Left colon (tissue), 2 donors: ENCODE measurements around the gene INAVA. TPM values are rescaled to one million over a fixed set of nuclear protein-coding genes. Genes with fewer than 3 reads are reported as not detected.

Source experiments
- ATAC-seq: fragments of 200-7000 bp; cut with Tn5 transposase; one replicate; pipeline ENCODE4 v1.9.1; 2020; ENCODE audit warnings: mild to moderate bottlenecking, moderate library complexity
- DNase-seq, 2 donors: peaks; one replicate each; pipeline ENCODE4 v3.0.0-alpha.2; 2020
- intact Hi-C, 2 donors: fragments of 100-400 bp; cut with DNase I in 1 of 2; cut with micrococcal nuclease in 1 of 2; formaldehyde crosslinking; loops; one replicate each; pipeline versions ENCODE4 v1.11.2 to v1.14.0; 2022; cut with DNase I, micrococcal nuclease
- total RNA-seq, 2 donors: library from RNA; stranded (reverse); fragmentation: NEBNext Ultra II Directional; extraction: Animal tissue kit (Norgen Biotek cat#: 25700); gene quantifications; one replicate each; pipeline ENCODE4 v1.2.1, GENCODE V29; 2021
- donor health status: DM: no; HTN: no; CAD: no.
- donor health status: DM: yes; HTN: yes; CAD: no.

INAVA gene
- total RNA-seq, 2 donors from 2014 or later = 172 to 195 TPM

DNA sequence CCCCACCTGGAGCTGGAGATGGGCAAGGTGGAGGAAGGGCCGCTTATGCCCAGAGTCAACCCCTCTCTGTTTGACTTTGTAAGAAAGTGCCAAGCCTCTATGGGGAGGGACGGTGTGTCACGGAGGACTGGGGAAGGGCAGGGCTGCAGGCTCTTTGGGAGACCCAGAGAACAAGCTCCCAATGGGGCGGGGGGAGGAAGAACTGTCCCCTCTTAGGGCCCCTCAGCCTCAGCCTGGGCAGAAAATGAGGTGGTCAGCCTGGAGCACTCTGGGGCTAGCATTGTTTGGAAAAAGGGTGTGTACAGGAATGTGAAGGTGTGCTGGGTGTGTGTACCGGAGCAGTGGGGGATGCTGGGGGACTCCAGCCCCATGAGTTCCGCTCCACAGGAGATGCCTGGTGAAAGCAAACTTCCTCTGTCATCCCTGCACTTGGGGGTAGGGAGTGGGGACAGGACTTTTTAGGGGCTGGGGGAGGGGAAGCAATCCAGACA is 1.2 kb upstream of the INAVA start:
- peak; percentile 44 to 62 for DNase-seq
- intact Hi-C loops = no loop called here
- peak; percentile 21 for ATAC-seq

DNA sequence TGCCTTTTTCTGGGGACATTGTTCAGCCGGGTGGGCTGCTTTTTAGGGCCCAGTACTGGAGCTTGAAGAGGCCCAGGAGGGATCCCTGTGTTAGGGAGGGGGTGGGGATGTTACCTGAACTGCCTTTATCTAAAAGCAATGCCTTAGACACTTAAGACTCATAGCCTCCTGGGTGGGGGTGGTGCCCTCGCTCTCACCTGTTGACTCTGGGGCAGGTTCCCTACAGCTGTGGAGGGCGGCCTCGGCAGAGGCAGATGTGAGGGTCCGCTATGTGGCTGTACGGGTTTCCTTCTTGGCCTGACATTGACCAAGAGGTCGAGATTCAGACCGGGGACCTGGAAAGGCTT is 716 bp downstream of the INAVA start:
- intact Hi-C loops = no loop called here
- peak in 1 of 2 donors; percentile 48 for DNase-seq

DNA sequence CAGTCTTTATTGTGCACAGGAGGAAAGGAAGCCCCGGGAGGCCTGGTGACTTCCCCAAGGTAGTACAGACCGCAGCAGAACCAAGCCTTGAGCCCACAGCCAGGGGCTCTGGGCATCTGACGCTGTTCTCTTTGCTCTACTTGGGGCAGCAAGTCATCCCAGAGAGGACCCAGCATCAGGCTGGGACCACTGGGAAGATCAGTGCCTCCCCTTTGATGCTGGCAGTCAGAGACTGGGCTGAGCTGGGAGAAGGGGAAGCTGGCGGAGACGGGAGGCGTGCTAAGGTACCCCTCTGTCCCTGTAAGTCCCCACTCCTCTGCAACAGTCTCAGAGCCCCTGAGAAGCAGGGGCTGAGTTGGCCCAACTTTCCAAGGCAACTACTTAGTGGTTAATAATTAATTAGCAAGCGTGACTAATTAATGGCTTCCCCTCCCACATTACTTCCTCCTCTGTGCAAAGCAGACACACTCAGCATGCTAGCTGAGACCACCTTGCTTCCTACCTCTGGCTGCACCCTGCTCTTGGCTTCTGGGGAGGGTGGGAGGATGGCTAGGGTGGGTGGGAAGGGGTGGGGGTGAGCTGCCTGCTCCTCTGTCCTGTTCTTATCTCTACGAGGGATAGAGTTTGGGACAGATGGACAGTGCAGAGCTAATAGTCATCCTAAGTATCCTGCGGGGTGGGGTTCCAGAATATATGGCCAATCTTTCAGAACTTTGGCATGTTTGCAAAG is 1.3 kb downstream of the INAVA start:
- intact Hi-C loops = no loop called here
- peak; percentile 2 for ATAC-seq
- DNase-seq = no peak

More for the DNA sequence above, 716 bp downstream of the INAVA start:
- ATAC-seq = peak; percentile 13

DNA sequence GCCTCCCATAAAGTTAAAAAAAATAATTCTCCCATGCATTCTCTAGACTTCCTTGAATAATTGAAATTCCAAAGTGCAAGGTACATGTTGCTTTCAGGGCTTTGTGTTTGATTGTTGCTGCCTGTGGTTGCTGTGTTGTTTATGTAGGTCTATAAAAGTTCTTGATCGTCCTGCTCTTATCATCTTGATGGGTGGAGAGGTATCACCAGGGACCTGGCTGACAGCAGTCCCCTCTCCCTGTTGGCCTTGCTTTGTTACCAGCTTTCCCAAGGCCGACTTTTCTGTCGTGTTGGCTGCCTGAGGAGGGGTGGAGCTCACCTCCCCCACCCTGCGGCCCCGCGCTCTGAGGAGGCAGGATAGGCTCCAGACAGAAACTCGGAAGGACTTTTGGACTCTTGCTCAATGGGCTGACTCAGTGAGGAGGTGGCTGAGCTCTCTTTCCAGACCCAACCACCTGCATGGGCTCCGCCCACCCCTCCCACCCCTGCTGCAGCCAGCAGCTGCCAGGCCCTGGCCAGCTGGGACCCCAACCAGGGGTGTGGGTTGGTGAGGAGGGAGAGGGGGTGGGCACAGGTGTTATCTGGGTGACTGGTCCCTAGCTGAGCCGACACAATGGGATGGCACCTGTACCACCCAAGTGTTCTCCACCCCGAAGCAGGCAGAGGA is 2.0 kb downstream of the INAVA start:
- ATAC-seq (peak; percentile 64), DNase-seq (peak; percentile 85 to 93)
- intact Hi-C loops = no loop called here

DNA sequence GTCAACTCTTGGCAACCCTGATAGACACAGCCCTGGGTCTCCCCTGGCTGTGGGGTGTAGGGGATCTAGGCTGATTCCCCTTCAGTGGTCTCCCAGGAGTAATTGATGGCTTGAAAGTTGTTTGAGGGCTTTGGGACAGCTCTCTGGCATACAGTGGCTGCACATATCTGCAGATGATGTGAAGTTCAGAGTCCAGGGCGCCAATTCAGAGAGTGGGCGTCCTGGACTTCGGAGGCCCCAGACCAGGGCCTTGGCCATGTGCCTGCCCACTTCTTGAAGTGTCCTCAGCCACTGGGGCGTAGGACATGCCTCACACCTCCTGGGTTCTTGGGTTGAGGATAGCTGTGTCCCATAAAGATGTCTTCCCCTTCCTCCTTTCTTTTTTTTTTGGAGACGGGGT is 2.6 kb downstream of the INAVA start:
- intact Hi-C loops = no loop called here
- no peak for ATAC-seq
- DNase-seq = no peak

DNA sequence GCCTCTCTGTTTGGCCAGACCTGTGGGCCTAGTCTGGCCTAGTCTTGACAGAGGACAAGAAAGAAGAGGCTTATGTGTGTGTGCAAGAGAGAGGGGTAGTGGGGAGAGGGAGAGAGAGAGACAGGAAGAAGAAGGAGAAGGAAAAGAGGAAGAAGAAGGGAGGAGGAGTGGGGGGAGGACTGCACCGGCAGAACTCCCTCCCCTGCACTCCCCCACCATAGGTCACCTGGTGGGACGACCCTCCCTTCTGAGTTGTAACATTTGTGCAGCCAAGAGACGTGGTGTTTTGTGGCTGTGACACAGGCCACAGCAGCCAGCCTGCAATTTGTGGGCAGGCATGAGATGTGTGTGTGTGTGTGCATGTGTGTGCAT is 4.3 kb downstream of the INAVA start:
- intact Hi-C loops = no loop called here
- DNase-seq (no peak), ATAC-seq (no peak)

DNA sequence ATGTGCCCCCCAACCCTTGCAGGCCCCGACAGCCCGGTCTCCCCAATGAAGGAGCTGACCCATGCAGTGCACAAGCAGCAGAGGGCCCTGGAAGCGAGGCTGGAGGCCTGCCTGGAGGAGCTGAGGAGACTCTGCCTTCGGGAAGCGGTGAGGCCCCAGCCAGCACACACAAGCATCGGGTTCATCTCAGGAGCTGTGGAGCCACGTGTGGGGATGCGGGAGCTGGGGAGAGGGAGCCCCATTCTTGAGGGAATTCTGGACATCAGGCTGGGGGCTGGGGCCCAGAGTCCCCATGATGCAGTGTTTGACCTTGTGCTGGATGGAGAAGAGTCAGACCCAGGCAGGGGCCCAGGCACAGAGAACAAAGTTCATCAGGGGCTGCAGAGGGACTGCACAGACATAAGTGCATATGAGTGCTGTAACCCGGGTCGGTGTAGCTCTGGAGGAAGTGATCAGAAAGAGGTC is 4.8 kb downstream of the INAVA start:
- no peak for DNase-seq
- ATAC-seq = no peak
- intact Hi-C loops = no loop called here

DNA sequence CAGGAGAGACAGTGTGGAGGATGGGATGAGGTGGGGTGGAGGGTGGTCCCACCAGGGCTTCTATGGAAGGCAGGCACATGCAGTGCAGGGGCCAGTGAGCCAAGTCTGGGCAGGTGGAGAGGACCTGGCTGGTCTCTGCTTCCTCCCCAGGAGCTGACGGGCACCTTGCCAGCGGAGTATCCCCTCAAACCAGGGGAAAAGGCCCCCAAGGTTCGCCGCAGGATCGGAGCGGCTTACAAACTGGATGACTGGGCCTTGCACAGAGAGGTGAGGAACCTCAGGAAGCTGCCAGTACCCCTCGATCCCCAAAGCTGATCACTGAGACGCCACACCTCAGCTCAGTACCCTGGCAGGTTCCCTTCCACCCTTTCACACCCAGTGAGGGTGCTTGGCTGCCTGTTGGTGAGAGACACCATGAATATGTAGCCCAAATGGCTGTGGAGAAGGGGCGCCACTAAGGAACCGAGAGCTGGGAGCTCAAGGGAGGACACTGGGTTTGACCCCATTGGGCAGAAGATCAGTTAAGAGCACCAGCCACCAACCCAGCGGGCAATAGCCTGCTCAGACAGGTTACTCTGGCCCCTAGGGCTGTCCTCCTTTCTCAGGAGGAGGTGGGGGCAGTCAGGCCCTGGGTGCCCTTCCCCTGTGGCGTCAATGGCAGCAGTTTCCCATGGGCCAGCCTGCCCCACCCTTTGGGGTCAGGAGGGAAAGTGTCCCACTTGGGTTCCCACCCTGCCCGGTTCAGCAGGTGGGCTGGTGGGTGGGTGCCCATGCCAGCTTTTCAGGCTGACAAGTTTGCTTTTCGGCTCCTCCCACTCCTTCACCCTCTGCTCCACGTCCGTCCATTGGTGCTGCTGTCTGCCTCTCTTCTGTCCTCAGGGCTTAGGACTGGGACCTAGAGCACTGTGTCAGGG is 5.5 kb downstream of the INAVA start:
- no peak for DNase-seq

DNA sequence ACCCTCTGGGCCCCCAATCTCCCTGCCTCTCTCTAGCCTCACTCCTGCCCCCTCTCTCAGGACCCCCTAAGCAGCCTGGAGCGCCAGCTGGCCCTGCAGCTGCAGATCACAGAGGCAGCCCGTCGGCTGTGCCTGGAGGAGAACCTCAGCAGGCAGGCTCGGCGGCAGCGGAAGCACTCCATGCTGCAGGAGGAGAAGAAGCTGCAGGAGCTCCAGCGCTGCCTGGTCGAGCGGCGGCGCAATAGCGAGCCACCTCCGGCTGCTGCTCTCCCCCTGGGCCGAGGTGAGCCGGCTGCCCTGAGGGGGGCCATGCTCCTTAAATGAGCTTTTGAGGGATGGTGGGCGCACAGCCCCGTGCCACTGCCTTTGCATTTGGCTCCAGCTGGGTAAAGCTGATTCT is 6.2 kb downstream of the INAVA start:
- ATAC-seq = no peak

More for the DNA sequence above, 5.5 kb downstream of the INAVA start:
- no peak for ATAC-seq
- intact Hi-C loops = no loop called here

DNA sequence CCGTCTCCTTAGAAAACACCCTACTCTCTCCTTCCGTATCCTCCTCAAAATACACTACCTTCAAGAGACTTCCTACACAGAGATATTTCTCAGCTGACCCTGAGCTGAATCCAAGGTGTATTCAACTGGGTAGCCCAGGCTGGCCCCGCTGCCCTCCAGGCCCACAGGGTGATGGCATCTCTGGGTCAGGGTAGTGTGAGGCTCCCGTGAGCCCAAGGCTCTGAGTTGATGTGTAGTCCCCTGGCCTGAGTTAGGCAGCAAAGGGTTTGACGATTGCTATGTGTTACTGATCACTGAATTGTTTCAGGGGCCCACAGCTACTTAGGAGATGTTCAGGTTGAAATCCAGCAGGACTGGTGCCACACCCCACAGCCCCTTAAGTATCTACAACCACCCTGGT is 6.7 kb downstream of the INAVA start:
- intact Hi-C loops = no loop called here
- ATAC-seq (no peak), DNase-seq (no peak)

More for the DNA sequence above, 6.2 kb downstream of the INAVA start:
- DNase-seq = no peak
- intact Hi-C loops = no loop called here

DNA sequence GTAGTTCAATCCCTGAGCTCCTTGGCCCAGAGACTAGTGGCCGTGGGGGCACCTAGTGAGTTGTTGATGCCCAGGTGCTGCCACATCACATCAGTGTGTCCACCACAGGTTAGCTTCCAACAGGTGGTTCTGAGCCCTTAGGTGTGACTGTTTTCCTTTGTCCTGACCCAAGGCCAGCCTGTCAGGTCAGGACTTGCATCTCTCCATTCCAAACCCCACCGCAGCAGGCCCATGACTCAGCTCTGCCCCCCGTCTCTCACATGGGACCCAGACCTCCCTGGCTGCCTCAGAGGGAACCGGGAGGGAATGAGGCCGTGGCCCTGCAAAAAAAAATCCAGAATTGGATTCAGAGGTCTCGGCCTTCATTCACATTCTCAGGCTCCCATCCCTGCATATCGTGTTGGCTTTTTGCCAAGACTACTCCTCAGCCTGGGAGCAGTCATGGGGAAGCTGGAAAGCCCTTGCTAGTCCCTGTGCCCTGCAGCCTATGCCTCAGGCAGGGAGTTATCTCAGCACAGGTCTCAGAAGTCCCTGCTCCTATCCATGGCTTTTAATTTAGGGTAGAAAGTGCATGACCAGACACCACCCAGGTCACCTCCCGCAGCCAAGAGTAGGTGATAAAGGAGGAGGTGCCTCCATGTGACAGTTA is 7.2 kb downstream of the INAVA start:
- ATAC-seq (peak; percentile 18), DNase-seq (no peak)
- intact Hi-C loops = no loop called here

DNA sequence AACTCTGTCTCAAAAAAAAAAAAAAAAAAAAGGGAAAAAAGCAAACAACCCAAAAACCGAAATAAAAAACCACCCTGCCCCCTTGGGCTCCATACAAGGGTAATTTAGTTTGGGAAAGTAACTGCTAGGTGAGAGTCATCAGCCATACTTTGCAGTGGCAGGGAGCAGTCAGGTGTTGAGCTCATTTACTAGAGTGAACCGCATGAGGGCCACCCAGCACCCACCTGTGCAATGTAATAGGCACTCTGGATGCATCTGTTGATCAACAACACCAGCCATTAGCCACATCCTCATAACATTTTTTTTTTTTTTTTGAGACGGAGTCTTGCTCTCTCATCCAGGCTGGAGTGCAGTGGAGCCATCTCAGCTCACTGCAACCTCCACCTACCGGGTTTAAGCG is 9.1 kb downstream of the INAVA start:
- no peak for ATAC-seq
- intact Hi-C loops = no loop called here
- DNase-seq = no peak

DNA sequence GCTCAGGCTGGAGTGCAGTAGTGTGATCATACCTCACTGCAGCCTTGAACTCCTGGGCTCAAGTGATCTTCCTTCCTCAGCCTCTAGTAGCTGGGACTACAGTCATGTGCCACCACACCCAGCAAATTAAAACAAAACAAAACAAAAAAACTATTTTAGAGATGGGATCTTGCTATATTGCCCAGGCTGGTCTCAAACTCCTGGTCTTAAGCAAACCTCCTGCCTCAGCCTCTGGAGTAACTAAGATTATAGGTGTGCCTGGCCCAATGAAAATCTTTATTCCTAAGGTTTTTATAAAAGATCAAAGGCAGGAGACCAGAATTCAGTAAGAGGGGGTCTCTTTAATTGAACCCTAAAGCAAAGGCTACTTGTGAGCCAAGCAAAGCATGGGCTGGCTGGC is 10.1 kb downstream of the INAVA start:
- intact Hi-C loops = no loop called here
- DNase-seq (no peak), ATAC-seq (no peak)

DNA sequence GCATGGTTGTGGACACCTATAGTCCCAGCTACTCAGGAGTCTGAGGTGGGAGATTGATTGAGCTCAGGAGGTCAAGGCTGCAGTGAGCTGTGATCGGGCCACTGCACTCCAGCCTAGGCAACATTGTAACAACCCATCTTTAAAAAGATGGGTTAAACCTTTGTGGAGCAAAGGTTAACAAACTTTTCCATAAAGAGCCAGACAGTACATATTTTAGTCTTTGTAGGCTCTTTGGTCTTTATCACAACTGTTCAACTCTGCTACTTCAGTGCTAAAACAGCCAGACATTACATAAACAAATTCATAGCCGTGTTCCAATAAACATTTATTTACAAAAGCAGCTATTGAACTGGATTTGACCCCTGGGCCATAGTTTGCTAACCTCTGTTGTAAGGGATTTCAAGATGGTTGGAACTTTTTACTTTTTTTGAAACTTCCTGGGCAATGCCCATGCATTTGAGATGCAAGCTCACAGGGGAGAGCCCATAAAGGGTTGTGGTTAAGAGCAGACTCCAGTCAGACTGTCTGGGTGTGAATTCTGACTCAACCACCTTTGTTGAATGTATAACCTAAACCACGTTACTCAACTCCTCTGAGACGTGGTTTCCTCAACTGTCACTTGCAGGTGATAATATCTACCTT is 10.8 kb downstream of the INAVA start:
- ATAC-seq (peak; percentile 9), DNase-seq (no peak)
- intact Hi-C loops = no loop called here

DNA sequence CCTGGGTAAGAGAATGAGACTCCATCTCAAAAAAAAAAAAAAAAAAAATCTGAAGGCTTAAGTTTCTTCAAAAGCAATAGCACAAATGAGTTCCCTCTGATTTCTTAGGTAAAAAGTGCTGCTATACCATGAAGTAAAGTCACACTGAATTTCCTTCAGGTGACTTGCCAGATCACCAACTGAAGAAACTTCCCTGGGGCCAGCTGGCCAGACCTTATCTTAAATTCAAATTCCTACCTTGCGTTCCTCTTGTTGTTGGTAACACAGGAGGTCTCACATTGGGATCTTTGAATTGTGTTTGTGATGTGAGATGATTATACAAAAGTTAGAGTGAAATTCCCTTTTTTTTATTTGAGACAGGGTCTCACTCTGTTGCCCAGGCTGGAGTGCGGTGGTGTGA is 11.8 kb downstream of the INAVA start:
- intact Hi-C loops = no loop called here
- DNase-seq (no peak), ATAC-seq (no peak)

DNA sequence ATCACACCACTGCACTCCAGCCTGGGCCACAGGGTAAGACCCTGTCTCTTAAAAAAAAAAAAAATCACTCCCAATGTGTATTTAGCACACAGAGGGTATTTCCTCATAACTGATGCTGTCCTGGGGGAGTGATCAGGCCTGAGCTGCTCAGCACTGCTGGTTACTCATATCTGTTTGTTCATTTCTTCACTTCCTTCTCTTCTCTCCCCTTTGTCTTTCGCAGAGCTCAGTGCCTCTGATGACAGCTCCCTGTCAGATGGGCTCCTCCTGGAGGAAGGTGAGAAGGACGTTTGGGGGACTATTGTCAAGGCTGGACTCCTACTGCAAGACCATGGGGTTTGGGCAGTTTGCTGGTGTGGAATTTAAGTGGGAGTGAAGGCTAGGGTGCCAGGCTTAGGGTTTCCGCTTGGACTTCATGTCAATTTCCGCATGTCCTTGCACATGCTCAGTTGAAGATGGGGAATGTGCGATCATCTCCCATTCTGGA is 13.0 kb downstream of the INAVA start:
- peak; percentile 56 for ATAC-seq

DNA sequence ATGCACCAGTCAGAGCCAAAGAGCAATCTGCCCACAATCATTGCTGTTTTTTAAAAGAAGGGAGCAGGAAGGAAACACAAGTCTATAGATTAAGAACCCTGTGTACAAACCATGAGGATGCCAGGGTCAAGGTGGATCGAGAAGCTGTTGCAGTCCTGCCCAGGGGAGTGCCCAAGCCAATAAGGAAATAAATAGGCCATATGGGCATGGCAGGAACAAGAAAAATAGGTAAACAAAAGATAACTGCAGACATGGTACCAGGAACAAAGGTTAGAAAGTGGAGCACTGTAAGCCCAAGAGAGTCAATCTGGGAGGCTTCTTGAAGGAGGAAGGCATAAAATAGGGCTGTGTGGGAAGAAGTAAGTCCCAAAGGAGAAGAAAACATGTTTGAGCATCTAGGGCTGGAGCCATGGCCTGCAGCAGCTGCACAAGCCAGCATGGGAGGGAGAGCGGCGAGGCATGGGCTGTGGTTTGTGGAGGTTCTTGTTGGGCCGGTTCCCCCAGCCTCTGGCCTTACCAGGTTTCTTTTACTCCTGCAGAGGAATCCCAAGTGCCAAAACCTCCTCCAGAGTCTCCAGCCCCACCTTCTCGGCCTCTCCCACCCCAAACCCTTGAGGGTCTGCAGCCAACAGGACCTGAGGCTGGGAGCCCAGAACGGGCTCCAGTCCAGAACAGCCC is 13.6 kb downstream of the INAVA start:
- ATAC-seq (peak; percentile 79), DNase-seq (peak; percentile 57 to 85)
- intact Hi-C loops = no loop called here

More for the DNA sequence above, 13.0 kb downstream of the INAVA start:
- DNase-seq = no peak
- intact Hi-C loops = no loop called here

DNA sequence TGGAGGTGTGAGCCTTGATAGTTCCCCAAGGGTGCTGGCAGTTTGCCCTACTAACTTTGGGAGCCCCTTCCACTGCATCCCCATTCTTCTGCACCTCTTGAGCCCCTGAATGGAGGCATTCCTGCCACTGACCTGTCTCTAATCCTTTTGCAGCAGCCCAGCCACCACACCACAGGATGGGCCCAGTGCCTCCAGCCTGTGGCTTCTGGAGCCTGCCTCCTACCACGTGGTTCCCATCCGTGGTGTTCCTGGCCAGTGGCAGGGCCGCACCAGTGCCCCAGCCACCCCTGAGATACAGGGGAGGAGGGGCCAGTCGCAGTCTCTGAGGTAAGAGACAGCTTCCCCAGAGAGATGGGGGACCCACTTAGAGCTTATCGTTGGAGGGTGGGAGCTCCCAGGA is 14.4 kb downstream of the INAVA start:
- no peak for ATAC-seq
- intact Hi-C loops = no loop called here
- DNase-seq = no peak
